ENCODE data around the gene TMED10. TPM values are rescaled to one million over a fixed set of nuclear protein-coding genes. Genes with fewer than 3 reads are reported as not detected.

The TMED10 gene
- total RNA-seq, 4 donors from 2014 or later = 226 to 421 (median 365) TPM

GRCh38 chr14:75158843-75159614 lies 17.4 kb downstream of the TMED10 start:
- TF ChIP-seq, protein P1, sequence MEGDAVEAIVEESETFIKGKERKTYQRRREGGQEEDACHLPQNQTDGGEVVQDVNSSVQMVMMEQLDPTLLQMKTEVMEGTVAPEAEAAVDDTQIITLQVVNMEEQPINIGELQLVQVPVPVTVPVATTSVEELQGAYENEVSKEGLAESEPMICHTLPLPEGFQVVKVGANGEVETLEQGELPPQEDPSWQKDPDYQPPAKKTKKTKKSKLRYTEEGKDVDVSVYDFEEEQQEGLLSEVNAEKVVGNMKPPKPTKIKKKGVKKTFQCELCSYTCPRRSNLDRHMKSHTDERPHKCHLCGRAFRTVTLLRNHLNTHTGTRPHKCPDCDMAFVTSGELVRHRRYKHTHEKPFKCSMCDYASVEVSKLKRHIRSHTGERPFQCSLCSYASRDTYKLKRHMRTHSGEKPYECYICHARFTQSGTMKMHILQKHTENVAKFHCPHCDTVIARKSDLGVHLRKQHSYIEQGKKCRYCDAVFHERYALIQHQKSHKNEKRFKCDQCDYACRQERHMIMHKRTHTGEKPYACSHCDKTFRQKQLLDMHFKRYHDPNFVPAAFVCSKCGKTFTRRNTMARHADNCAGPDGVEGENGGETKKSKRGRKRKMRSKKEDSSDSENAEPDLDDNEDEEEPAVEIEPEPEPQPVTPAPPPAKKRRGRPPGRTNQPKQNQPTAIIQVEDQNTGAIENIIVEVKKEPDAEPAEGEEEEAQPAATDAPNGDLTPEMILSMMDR (IDR thresholded peaks at IDR 0.05; ENCODE audit: low read depth) = no peak

GRCh38 chr14:75156901-75157300 lies 19.5 kb downstream of the TMED10 start:
- TF ChIP-seq, protein P1 (IDR thresholded peaks at IDR 0.05; ENCODE audit: low read depth) = no peak

DNA sequence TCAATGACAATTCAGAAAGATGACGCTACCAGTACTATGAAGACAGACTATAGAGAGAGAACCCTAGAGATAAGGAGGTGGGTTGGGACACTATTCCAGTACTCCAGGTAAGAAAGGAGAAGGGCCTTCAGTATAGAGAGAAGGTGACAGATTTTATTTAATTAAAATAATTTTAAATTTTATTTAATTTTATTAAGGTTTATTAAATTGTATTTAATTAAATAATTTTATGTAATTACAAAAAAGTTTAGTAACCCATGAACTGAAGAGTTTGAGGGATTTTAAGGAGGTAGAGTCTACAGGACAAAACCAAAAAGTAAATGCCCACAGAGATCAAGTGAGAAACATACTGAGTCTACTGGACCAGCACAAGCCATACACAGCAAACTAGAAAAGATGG lies 20.3 kb downstream of the TMED10 start:
- TF ChIP-seq, protein P1 (IDR thresholded peaks at IDR 0.05; ENCODE audit: low read depth) = no peak

DNA sequence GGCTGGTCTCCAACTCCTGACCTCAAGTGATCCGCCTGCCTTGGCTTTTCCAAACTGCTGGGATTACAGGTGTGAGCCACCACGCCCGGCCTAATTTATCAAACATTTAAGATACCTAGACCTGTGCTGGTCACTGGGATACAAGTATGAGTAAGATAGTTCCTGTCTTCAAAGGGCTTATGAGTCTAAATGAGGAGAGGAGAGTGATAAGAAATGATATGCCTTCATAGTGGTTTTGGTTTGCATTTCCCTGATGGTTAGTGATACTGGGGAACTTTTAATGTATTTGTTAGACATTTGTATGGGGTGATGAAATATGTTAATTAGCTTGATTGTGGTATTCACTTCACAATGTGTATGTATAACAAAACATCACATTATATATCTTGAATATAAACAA lies 21.2 kb downstream of the TMED10 start:
- TF ChIP-seq, protein P1 (IDR thresholded peaks at IDR 0.05; ENCODE audit: low read depth) = no peak

DNA sequence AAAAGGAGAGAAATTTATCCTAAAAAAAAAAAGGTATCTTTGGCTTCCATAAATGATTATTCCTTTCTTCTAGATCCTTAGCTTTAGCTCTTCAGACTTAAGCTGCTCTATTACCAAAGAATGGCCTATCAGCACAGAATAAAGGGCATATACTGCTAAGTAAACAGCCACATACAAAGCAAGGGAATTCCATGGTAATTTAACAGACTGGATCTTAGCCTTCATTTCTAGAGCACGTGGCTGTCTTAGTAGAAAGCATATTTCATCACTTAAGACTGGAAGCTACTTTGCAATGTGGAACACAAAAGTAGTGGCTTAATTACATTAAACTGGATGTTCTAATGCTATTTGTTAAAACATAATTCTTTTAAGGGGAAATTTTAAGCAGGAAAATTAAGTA lies 23.1 kb downstream of the TMED10 start:
- TF ChIP-seq, protein P1 (IDR thresholded peaks at IDR 0.05; ENCODE audit: low read depth) = no peak

GRCh38 chr14:75151851-75152250 lies 24.6 kb downstream of the TMED10 start:
- TF ChIP-seq, protein P1 (IDR thresholded peaks at IDR 0.05; ENCODE audit: low read depth) = no peak

GRCh38 chr14:75150150-75150549 lies 26.3 kb downstream of the TMED10 start:
- TF ChIP-seq, protein P1 (IDR thresholded peaks at IDR 0.05; ENCODE audit: low read depth) = no peak
